Astrocyte of the cerebellum (primary cell): Measurements from ENCODE around the gene RAPGEF2.

Experiments
- DNase-seq: peaks from one replicate; pipeline ENCODE4 v3.0.0-alpha.2; 2011; ENCODE audit warnings: low read depth
- H3K4me3 ChIP-seq: 2 replicates; pipeline ENCODE4 v1.5.1; 2011; ENCODE audit warnings: mild to moderate bottlenecking, low read depth, low read length, moderate library complexity
- in situ Hi-C: cut with HindIII; loops from 2 replicates; pipeline ENCODE4 v1.10.0; 2017; ENCODE audit warnings: low sequenced_read_pairs
- TF ChIP-seq, protein P1 (sequence below): IDR thresholded peaks from 2 replicates; pipeline ENCODE4 v1.5.1; 2012; ENCODE audit warnings: low read length, low read depth, moderate library complexity, mild to moderate bottlenecking; ENCODE audit errors: missing control alignments

The RAPGEF2 gene

DNA sequence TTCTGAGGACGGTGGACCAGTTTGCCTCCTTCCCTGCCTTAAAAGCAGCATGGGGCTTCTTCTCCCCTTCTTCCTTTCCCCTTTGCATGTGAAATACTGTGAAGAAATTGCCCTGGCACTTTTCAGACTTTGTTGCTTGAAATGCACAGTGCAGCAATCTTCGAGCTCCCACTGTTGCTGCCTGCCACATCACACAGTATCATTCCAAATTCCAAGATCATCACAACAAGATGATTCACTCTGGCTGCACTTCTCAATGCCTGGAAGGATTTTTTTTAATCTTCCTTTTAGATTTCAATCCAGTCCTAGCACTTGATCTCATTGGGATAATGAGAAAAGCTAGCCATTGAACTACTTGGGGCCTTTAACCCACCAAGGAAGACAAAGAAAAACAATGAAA lies 255.3 kb downstream of the RAPGEF2 start:
- H3K4me3 ChIP-seq, result no peak overlapping the region
- TF ChIP-seq, protein P1, sequence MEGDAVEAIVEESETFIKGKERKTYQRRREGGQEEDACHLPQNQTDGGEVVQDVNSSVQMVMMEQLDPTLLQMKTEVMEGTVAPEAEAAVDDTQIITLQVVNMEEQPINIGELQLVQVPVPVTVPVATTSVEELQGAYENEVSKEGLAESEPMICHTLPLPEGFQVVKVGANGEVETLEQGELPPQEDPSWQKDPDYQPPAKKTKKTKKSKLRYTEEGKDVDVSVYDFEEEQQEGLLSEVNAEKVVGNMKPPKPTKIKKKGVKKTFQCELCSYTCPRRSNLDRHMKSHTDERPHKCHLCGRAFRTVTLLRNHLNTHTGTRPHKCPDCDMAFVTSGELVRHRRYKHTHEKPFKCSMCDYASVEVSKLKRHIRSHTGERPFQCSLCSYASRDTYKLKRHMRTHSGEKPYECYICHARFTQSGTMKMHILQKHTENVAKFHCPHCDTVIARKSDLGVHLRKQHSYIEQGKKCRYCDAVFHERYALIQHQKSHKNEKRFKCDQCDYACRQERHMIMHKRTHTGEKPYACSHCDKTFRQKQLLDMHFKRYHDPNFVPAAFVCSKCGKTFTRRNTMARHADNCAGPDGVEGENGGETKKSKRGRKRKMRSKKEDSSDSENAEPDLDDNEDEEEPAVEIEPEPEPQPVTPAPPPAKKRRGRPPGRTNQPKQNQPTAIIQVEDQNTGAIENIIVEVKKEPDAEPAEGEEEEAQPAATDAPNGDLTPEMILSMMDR, result no peak
- DNase-seq, result peak; percentile 51
- in situ Hi-C loops, result no loop called here

DNA sequence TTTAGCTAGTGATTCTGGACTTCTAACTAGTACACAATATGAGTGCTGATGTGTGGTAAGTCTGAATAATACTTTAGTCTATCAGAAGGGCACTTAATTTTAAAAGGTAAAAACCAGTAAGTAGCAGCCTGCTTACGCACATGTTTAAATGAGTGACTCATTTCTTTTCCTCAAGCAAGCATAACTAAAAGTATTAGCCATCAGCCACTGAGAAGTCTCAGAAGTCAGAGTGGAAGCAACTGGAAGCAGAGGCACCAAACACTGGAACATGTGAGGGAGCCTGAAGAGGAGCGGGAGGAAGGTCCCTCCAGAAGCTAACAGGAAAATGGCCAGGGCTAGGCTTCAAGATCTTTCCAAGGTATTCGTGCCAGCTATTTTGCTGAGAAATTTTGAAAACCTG lies 257.7 kb downstream of the RAPGEF2 start:
- DNase-seq, result peak; percentile 41
- TF ChIP-seq, protein P1, result no peak
- no peak overlapping the region for H3K4me3 ChIP-seq
- in situ Hi-C loops, result no loop called here

DNA sequence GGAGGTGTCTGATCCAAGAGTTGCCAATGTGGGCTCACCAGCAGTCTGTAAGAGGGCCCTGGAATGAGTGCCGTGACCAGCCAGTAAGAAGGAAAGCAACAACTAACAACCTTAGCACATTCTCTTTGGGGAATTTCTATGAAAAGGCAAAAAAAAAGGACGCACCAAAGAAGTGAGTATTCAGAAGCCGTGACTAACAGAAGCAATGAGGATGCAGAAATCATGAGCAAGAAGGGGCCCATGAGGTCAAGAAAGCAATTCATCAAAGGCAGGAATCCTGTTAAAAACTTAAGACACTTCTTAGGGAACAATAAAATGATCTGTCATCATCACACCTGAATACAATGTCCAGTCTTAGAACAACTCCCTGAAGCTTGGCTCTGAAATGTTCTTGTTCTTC lies 260.5 kb downstream of the RAPGEF2 start:
- peak; percentile 32 for DNase-seq
- H3K4me3 ChIP-seq, result no peak overlapping the region
- in situ Hi-C loops, result no loop called here
- TF ChIP-seq, protein P1, result no peak

DNA sequence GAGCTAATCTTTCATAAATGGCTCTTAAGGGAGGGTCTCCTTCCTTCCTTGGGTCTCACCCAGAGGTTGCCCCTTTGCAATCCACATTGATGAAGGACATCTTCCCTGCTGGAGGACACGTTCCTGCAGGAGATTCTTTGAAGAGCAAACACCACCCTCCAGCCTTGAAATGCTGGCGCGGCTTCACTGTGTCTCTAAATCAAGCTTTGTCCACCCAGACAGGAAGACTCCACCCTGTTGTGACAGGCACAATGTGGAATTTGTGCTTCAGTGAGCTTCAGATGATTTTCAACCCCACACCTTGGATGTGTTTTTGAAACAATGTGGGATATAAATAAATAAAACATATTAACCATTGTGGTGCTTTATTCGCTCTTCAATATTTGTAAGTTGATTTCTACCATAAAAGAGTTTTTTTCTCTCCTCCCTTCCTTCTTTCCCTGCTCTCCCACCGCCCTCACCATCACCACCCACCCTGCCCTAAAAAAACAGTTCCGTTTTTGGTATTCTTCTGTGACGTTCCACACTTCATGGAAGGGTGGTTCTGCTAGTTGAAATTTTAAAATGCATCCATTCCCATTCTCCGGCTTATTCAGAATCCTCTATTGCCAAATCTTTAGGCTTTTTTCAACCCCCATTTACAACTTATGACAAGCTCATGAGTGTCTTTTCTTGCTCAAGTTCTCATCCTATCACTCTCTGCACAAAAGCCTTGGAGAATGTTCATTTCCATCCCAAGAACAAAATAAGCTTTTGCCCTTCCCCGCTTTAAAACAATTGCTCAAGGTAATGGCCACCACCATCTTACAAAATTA lies 264.3 kb downstream of the RAPGEF2 start:
- in situ Hi-C loops, result no loop called here
- no peak overlapping the region for H3K4me3 ChIP-seq
- no peak for DNase-seq
- TF ChIP-seq, protein P1, result no peak

DNA sequence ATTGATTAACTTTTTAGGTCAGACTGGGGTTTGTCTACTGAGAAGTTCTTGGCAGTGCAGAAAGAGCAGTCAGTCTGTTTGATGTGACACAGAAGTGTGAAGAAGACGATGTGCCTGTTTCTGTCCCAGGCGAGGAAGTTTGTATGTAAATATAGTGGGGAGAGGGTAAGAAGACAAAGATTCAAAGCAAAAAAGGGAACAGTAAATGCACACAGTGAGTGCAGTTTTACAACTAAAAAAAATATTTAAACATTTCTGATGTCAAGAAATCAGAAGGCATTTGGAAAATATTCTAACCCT lies 264.9 kb downstream of the RAPGEF2 start:
- no peak overlapping the region for H3K4me3 ChIP-seq
- no peak for DNase-seq
- in situ Hi-C loops, result no loop called here
- TF ChIP-seq, protein P1, result no peak

DNA sequence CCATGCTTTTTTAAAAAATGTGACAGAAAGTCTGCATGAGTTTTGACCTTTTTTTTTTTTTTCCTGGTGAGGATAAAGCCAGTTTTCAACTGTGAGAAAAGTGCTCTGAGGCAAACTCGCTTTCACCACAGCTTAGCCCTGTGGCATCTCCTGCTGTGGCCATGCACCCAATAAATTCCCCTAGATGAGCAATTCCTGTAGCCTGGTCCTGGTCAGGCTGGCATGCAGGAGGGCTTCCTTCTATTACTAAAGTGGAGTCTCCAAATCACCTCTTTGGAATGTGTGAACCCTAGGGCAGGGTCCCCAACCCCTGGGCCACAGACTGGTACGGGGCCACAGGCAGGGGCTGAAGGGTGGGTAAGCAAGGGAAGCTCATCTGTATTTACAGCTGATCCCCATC lies 265.4 kb downstream of the RAPGEF2 start:
- no peak overlapping the region for H3K4me3 ChIP-seq
- in situ Hi-C loops, result no loop called here
- no peak for DNase-seq
- TF ChIP-seq, protein P1, result no peak
